DND-41 (cell line): ENCODE data around the gene STPG2.

Experiments used
- ATAC-seq: fragments of 200-7000 bp; cut with Tn5 transposase; 3 replicates; pipeline ENCODE4 v1.9.1; 2021; ENCODE audit warnings: low read depth; ENCODE audit not compliant: insufficient read depth
- DNase-seq: peaks from one replicate; pipeline ENCODE4 v3.0.0-alpha.2; 2020
- H2AFZ ChIP-seq: 2 replicates; pipeline ENCODE4 v1.6.0; 2012; ENCODE audit warnings: low read depth, low read length
- H3K27ac ChIP-seq: 2 replicates; pipeline ENCODE4 v1.5.1; 2012; ENCODE audit warnings: low read length, inconsistent platforms
- H3K27me3 ChIP-seq: fragments of 200-600 bp; sonication (generic); 2 replicates; pipeline ENCODE4 v1.6.0; 2012; ENCODE audit warnings: low read length, mild to moderate bottlenecking, inconsistent platforms; ENCODE audit not compliant: insufficient read depth, poor library complexity
- H3K36me3 ChIP-seq: 2 replicates; pipeline ENCODE4 v1.5.1; 2012; ENCODE audit warnings: low read length, inconsistent platforms; ENCODE audit not compliant: insufficient read depth
- H3K4me1 ChIP-seq: 2 replicates; pipeline ENCODE4 v1.5.1; 2012; ENCODE audit warnings: mild to moderate bottlenecking, low read length; ENCODE audit not compliant: insufficient read depth
- H3K4me2 ChIP-seq: 2 replicates; pipeline ENCODE4 v1.6.0; 2012; ENCODE audit warnings: mild to moderate bottlenecking, moderate library complexity, low read length, inconsistent platforms; ENCODE audit not compliant: insufficient read depth
- H3K4me3 ChIP-seq, 2 experiments: fragments of 200-600 bp in 1 of 2; shearing (Covaris generic) in 1 of 2; 2 replicates each; pipeline ENCODE4 v1.5.1; 2012 to 2016; ENCODE audit warnings: inconsistent platforms in 2 of 2, low read length in 2 of 2, mild to moderate bottlenecking in 2 of 2, low read depth in 1 of 2, moderate library complexity in 1 of 2
- H3K79me2 ChIP-seq: 2 replicates; pipeline ENCODE4 v1.6.0; 2012; ENCODE audit warnings: low read length, inconsistent platforms; ENCODE audit not compliant: insufficient read depth
- H3K9ac ChIP-seq: 2 replicates; pipeline ENCODE4 v1.6.0; 2012; ENCODE audit warnings: low read depth, mild to moderate bottlenecking, inconsistent platforms, low read length, moderate library complexity
- H3K9me3 ChIP-seq: 2 replicates; pipeline ENCODE4 v1.5.1; 2012; ENCODE audit warnings: low read length, moderate library complexity, mild to moderate bottlenecking, inconsistent platforms; ENCODE audit not compliant: insufficient read depth, severe bottlenecking
- H4K20me1 ChIP-seq: 2 replicates; pipeline ENCODE4 v1.6.0; 2012; ENCODE audit warnings: low read length; ENCODE audit not compliant: insufficient read depth
- EZH2 ChIP-seq: IDR thresholded peaks from 3 replicates; pipeline ENCODE4 v1.6.1; 2012; ENCODE audit warnings: borderline replicate concordance, low read depth, mild to moderate bottlenecking, moderate library complexity, low read length, inconsistent platforms; ENCODE audit not compliant: severe bottlenecking
- TF ChIP-seq, protein P1 (sequence below): IDR thresholded peaks from 2 replicates; pipeline ENCODE4 v1.5.1; 2012; ENCODE audit warnings: borderline replicate concordance, low read length, moderate library complexity, mild to moderate bottlenecking; ENCODE audit not compliant: poor library complexity, severe bottlenecking; ENCODE audit errors: extremely low read depth

STPG2 gene

DNA sequence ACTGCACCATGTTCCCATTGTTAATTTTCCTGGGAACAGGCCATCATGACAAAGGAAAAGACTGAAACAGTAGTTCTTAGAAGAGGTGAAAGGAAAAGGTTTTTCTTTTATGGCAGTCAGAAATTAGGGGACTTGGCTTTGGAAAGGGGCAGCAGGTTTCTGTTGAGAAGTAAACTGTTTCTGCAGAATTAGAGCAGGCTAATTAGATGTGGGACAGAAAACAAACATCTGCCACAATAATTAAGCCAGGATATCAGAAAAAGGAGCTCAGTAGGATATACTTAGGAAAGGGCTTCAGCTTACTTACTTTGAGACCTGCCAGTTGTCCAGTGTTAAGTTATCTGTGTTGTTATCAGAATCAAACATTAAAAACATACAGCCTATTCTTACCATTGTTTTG, 36.7 kb upstream of the STPG2 start:
- Histone ChIP-seq H3K36me3 (no peaks in the 10 kb centered on the region), H3K9me3 (no peaks in the 10 kb centered on the region), H3K79me2 (no peaks in the 10 kb centered on the region), H2AFZ (no peak overlapping the region), H3K4me2 (no peak overlapping the region), H4K20me1 (no peaks in the 10 kb centered on the region), H3K4me1 (no peaks in the 10 kb centered on the region), H3K27me3 (no peaks in the 10 kb centered on the region), H3K4me3 (no peak overlapping the region), H3K9ac (no peak overlapping the region), H3K27ac (no peak overlapping the region)
- ATAC-seq (no peak), DNase-seq (no peak)
- TF ChIP-seq EZH2, result no peak

DNA sequence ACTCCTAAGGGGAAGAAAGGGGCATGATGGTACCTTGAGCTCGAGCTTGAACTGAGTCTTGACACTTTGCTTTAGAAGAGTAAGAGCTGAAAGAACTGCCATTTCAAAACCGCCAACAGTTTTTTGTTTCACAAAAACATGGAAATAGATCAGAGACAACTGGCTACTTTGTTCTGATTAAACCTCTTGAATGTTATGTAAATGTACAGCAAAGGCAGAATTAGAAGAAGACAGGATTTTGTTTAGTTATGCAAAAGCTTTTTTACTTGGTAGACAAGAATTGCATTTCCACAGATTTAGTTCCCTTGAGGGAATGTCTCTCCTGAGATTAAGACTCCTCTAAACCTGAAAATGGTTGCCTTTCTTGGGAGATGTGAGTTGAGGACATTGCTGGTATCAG, 33.3 kb upstream of the STPG2 start:
- ATAC-seq, result no peak
- H3K27ac ChIP-seq, result no peak overlapping the region
- no peak overlapping the region for H3K4me3 ChIP-seq
- H3K79me2 ChIP-seq, result no peaks in the 10 kb centered on the region
- DNase-seq, result no peak
- H3K4me1 ChIP-seq, result no peaks in the 10 kb centered on the region
- H3K9me3 ChIP-seq, result no peaks in the 10 kb centered on the region
- no peak overlapping the region for H2AFZ ChIP-seq
- no peaks in the 10 kb centered on the region for H3K36me3 ChIP-seq
- no peaks in the 10 kb centered on the region for H4K20me1 ChIP-seq
- no peak overlapping the region for H3K9ac ChIP-seq
- H3K4me2 ChIP-seq, result no peak overlapping the region
- TF ChIP-seq, protein P1, sequence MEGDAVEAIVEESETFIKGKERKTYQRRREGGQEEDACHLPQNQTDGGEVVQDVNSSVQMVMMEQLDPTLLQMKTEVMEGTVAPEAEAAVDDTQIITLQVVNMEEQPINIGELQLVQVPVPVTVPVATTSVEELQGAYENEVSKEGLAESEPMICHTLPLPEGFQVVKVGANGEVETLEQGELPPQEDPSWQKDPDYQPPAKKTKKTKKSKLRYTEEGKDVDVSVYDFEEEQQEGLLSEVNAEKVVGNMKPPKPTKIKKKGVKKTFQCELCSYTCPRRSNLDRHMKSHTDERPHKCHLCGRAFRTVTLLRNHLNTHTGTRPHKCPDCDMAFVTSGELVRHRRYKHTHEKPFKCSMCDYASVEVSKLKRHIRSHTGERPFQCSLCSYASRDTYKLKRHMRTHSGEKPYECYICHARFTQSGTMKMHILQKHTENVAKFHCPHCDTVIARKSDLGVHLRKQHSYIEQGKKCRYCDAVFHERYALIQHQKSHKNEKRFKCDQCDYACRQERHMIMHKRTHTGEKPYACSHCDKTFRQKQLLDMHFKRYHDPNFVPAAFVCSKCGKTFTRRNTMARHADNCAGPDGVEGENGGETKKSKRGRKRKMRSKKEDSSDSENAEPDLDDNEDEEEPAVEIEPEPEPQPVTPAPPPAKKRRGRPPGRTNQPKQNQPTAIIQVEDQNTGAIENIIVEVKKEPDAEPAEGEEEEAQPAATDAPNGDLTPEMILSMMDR, result no peak
- TF ChIP-seq EZH2, result no peak
- H3K27me3 ChIP-seq, result no peaks in the 10 kb centered on the region

DNA sequence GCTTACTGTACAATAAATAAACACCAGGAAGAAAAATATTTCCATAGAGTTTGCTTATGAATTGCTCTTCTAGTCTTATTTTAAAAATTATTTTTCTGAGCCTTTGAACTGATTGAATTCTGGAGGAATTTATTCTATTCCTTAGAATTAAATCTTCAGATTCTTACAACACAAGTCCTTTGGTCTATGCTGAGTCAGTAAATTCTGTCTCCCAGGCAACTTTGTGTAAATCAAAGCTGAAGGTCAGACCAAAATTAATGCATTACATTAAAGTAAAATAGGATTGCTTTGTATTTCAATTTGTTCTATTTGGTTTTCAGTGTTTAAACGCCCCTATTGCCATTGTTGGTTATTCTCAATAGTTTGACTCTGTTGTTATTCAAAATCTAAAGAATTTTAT, 26.8 kb upstream of the STPG2 start:
- Histone ChIP-seq H3K4me1 (no peaks in the 10 kb centered on the region), H3K9ac (no peak overlapping the region), H3K27ac (no peak overlapping the region), H3K36me3 (no peaks in the 10 kb centered on the region), H3K9me3 (no peaks in the 10 kb centered on the region), H2AFZ (no peak overlapping the region), H3K4me2 (no peak overlapping the region), H4K20me1 (no peaks in the 10 kb centered on the region), H3K79me2 (no peaks in the 10 kb centered on the region), H3K27me3 (no peaks in the 10 kb centered on the region), H3K4me3 (no peak overlapping the region)
- ATAC-seq, result no peak
- DNase-seq, result no peak
- no peak for TF ChIP-seq EZH2
- TF ChIP-seq, protein P1, result no peak

- no peak for ATAC-seq
- Histone ChIP-seq H3K79me2 (no peaks in the 10 kb centered on the region), H3K27ac (no peak overlapping the region), H3K4me1 (no peaks in the 10 kb centered on the region), H3K27me3 (no peaks in the 10 kb centered on the region), H3K36me3 (no peaks in the 10 kb centered on the region), H3K9ac (no peak overlapping the region), H4K20me1 (no peaks in the 10 kb centered on the region), H2AFZ (no peak overlapping the region), H3K9me3 (no peaks in the 10 kb centered on the region), H3K4me2 (no peak overlapping the region), H3K4me3 (no peak overlapping the region)
- TF ChIP-seq, protein P1, result no peak
- TF ChIP-seq EZH2, result no peak
- no peak for DNase-seq
Measured at GRCh38 chr4:98166731-98167041, 23.4 kb upstream of the STPG2 start.
